ENCODE measurements around the gene TUBB6.

Gene TUBB6

DNA sequence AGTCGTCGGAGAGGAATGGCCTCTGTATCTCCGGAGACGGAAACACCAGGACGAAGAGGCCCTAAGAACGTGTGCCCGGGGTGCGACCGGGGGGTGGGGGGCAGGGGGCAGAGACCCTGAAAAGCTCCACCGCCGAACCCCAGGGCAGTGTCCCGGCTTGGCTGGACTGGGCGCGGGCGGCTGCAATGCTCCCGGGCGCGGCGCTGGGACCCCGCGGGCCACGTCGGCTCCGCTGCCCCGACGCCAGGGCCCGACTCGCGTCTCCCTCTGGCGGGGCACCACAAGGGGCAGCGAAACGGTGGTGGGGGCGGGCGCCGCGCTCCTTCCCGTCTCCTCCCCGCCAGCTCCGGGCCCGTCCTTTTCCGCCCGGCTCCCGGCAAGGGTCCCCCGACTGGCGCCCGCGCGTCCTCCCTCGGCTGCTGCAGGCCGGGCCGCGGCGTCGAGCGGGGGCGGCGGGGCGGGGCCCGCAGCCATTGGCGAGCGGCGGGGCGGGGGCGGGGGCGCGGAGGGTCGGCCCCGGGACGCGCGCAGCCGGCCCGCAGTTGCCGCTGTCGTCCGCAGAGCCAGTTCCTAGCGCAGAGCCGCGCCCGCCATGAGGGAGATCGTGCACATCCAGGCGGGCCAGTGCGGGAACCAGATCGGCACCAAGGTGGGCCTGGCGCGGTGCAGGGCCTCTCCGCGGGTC, at the start of gene TUBB6:
Gene TUBB6 (plus strand): TSS at position 541 of the 685 bp plus-strand sequence. CDS start 52 bp downstream, at position 593.
- peak; percentile 47 to 67 for DNase-seq

DNA sequence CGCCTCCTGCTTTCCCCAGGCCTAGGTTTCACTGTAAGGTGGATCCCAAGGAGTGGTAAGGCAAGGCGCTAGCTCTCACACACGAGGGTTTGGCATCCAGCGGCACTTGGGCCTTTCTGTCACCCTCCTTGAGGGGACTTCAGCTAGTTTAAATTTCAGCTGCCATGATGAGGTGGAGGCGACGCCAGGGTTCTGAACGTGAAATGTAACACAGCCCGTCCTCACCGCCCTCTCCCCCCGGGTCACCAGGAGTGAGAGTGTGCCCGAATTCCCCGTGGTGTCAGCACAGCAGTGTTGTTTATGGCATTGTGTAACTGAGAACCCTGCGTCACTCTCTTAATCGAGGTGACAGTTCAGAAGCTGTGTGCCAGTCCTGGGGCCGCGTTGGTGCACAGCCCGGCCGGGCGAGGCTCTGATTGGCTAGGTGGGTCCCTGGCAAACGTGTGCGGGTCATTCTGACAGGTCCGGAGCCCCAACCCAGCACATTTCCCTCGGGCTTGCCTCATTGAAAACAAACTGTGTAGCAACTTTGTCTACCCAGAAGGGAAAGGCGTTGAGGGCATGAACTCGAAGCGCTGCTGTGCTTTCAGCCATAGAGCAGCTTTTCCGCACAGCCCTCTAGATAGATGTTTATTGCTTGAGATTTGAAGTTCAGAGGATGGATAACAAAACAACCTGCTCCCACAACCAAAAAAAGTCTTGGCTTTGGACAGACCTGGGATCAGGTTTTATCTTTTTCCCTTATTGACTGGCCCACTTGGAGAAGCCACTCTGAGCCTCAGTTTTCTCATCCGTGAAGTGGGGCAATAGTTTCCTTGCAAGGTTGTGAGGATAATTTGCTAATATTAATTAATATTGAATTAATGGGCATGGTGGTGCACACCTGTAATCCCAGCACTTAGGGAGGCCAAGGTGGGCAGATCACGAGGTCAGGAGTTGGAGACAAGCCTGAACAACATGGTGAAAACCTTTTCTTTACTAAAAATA, 49.0 kb upstream of the TUBB6 start:
- DNase-seq: no peak

DNA sequence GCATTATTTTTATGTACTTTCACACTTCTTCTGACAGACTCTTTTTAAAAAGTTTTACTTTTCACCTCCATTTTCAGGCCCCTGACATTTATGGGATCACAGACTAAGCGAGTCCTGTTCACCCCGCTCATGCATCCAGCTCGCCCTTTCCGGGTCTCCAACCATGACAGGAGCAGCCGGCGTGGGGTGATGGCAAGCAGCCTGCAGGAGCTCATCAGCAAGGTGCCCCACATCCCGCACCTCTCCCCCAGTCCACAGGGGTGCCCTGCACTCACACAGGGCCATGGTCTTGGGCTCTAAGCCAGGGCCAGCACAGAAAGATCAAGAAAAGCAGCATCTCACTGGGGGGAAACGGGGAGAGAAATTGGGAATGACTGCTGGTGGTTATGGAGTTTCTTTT, 45.3 kb upstream of the TUBB6 start:
- DNase-seq: no peak

DNA sequence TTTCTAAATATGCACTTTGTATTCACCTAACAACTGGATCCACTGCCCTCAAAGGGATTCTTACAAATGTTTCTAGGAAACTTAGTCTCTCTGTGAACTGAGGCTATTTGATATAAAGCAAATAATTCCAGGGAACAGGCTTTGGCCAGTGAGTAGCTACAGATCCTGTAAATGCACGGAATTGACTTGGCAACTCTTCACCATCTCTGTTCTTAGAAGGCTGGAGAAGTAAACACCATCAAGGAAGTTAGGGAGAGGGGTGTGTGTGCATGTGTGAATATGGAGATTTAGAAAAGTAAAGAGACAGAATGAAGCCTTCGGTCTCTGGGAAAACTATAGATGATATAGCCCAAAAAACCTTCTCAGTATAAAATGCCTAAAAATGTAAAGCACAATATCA, 43.2 kb upstream of the TUBB6 start:
- DNase-seq: no peak

DNA sequence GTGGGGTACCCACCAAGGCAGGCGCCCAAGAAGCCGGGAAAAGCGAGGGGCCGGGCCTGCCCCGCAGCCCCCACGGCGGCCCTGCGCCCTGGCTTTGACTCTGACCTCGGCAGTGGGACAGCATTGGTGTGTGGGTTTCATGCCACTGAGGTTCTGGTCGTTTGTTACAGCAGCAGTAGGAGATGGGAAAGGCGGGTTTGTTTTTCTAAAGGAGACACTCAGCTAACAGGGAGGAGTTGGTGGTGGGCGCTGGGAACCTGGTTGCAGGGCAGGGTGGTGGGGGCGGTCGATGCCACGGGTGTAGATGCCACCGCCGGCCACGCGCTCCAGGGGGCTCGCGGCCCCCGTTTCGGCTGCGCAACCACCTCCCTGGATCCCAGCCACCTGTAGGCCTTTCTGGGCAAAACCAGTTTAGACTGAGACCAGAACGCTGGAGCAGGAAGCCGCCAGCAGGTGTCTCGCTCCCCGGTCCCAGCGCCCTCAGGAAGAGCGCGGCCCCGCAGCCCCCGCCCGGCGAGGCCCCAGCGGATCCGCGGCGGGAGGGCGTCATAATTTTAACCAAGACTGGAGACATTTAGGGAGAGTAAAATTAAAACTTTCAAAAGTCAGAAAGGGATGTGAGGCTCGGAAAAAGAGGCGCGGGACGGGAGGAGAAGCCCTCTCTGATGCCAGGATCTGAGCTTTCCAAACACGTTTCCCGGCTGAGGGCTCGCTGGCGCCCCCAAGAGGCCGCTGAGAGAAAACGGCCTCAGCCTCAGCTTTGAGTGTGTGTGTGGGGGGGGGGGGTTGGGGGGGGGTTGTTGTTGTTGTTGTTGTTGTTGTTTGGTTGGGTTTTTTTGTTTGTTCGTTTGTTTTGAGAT, 36.4 kb upstream of the TUBB6 start:
- peak; percentile 72 to 75 for DNase-seq

DNA sequence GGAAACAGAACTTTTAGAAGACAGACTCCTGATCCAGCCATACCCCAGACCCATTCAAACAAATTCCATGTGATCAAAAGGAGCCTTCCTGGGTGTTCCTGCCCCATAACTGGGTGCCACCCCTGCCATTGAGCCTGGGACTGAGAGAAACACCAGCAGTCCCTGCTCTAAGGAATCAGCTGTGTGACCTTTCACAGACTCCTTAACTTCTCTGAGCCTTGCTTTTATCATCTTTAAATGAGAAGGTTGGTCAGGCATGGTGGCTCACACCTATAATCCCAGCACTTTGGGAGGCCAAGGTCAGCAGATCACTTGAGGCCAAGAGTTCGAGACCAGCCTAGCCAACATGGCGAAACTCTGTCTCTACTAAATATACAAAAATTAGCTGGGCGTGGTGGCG, 33.2 kb upstream of the TUBB6 start:
- DNase-seq: no peak

DNA sequence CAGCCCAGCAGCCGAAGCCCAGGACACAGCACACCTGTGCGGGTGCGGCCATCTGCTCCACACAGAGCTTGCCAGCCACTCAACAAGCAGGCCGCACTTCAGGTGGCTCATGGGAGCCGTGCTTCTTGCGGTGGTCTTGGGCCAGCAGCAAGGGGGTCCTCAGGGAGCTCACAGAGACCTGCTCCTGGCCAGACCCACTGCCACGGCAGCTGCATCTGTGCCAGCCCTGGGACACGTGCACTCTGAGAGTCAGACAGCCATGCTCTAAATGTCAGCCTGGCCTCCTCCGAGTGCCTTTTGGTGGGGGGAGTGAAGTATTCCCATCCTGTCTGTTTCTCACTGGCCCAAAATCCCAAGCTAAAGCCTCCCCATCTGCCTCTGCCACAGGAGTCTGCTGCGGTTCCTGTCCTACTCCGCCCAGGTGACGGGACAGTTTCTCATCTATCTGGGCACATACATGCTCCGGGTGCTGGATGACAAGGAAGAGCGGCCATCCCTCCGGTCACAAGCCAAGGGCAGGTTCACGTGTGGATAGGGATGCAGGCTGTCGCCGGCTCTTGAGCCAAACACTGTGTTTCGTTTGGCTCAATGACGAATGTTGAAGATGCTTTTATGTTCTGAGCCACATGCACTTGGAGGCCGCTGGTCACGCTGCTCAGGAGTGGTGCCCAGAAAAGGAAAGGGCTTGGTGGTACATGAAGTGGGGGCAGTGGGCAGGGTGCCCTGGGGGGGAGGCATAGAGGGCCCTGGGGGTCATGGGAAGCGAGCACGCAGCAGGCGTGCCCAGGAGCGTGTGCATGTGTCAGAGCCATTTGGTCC, 31.1 kb upstream of the TUBB6 start:
- no peak for DNase-seq

DNA sequence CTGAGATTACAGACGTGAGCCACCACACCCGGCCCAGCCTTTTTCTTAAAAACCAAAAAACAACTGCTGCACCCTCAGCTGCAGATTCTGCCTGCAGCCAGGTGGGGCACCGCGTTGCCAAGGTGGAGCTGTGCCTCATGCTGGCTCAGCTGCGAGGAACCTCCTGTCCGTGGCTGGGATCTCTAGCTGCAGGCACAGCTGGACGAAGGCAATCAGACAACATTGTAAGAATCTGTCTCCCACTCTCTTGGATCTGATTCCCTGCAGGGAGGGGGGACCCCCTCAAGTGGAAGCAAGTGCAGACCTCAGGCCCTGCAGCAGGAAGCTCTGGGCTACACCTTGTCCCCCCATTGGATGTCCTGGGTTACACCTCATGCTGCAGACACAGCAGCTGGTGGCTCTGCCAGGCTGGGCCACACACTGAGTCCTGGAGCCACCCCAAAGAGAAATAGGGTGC, 29.8 kb upstream of the TUBB6 start:
- no peak for DNase-seq

DNA sequence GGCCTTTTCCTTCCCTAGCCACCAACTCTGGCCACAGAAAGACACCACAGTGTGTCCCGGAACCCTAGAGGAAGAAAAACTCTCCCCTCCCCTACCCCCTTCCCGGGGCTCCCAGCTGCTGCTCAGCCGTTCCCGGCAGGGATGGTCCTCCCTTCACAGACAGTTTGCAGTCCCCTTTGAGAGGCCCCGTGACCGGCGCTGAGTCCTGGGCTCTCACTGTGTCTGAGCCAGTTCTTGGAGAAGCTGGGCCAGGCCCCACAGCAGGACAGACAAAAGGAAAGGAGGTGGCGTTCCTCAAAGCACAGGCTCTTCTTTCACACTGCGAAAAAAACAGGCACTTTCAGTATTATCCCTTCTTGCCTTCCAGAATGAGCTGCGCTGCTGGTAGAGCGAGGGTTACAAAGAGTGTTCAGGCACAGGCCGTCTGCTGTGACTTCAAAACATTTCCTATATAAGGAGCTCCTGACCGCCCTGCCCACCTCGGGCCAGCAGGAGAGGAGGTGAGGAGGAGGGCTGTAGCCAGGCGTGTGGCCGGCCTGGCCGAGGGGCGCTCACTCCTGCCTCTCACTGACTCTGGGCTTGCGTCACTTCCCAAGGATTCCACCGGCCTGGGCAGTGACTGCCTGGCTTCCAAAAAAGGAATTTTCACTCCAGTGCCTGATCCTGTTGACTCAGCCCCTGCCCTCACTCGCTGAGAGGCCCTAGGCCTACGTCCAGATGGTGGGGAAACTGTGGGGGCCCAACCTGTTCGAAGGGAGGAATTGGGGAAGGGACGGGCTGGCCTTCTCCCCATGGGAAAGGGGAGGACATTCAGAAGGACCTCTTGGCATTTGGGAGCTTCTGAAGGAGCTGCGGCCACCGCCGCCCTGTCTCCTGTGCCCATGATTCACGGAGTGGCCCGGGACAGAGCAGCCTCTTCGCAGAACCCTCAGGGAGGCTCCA, 29.0 kb upstream of the TUBB6 start:
- DNase-seq: no peak

DNA sequence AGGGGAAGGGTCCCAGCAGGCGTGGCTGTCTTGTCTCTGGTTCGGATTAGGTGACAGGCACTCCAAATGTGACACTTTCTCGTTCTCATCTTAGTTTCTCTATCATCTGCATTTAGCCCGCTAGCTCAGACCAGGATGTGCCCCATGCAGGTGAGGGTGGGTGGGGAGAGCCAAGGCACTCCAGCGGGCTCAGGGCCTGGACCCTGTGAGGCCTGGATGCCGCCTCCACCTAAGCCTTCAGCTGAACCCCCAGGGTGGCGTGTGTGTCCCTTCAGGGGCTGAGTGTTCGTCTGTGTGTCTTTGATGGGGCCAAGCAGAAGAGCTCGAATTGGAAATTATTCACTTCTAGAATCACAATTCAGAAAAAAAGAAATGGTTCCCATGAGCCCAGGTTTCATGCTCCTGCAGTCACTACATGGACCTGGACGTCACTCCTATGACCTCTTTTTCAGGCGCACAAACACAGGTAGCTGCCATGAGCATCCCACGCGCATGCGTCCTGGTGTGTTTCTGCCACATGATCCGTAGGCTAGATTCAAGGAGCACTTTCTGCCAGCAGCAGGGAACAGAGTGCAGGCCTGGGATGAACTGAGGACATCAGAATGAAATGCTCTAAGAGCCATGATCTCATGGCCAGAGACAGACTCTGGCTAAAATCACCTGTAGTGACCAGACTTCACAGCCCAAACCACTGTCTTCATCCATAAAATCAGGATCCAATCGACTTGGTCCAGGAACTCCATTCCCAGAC, 28.1 kb upstream of the TUBB6 start:
- DNase-seq: no peak

DNA sequence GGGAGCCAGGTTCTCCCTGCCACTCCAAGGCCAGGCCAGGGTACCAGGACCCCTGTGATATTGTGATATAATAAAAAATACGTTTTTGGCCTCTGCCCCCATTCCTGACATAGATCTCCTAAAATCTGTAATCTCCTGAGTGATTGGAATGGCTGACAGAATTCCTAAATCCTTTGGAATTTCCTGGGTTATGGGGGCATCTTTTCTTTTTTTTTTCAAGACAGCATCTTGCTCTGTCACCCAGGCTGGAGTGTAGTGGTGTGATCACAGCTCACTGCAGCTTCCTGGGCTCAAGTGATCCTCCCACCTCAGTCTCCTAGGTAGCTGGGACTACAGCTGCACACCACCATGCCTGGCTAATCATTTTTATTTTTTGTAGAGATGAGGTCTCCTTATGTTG, 26.2 kb upstream of the TUBB6 start:
- DNase-seq: no peak

DNA sequence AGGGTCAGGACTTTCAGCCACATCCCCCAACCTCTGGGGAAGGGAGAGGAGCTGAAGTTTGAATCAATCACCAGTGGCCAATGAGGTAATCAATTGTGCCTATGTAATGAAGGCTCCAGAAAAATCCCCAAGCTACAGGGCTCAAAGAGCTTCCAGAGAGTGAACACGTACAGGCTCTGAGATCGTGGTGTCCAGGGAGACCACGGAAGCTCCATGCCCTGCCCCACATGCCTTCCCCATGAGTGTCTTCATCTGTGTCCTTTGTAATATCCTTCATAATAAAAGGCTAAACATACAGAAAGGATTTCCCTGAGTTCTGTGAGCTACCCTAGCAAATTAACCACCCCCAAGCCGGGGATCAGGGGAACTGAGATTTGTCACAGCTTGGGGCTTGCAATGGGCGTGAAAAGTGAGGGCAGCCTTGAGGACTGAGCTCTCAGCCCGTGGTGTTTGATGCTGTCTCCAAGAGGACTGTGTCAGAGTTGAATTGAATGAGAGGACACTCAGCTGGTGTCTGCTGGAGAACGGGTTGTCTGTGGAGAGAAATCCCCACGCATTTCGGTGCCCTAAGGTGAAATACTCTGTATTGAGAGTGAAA, 25.5 kb upstream of the TUBB6 start:
- no peak for DNase-seq

DNA sequence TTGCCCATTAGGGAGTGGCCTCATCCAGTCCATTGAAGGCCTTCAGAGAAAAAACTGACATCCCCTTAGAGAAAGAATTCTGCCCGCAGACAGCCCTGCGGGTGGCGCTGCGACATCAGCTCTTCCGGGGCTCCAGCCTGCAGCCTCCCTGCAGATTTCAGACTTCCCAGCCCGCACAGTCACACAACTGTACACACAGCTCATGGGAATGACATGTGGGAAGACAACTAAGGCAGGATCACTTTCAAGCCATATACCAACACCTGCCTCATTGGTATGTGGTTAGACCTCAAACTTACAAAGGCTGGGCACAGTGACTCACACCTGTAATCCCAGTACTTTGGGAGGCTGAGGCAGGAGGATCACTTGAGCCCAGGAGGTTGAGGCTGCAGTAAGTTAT, 24.8 kb upstream of the TUBB6 start:
- no peak for DNase-seq

DNA sequence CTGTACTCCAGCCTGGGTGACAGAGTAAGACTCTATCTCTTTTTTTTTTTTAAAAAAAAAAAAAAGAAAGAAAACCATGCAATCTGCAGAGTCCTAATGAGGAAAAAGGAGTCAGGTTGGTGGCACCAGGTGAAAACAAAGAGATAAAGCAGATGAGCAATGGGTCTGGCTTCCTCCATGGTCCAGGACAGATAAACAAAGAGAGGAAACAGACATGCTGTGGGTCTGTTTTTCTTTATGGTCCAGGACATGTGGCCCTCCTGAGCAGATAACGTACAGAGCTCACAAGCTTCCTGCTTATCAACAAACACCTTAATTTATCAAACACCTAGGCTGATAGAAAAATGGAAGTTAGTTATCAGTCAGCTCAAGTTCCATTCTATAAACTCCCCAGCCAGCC, 24.4 kb upstream of the TUBB6 start:
- DNase-seq: no peak

DNA sequence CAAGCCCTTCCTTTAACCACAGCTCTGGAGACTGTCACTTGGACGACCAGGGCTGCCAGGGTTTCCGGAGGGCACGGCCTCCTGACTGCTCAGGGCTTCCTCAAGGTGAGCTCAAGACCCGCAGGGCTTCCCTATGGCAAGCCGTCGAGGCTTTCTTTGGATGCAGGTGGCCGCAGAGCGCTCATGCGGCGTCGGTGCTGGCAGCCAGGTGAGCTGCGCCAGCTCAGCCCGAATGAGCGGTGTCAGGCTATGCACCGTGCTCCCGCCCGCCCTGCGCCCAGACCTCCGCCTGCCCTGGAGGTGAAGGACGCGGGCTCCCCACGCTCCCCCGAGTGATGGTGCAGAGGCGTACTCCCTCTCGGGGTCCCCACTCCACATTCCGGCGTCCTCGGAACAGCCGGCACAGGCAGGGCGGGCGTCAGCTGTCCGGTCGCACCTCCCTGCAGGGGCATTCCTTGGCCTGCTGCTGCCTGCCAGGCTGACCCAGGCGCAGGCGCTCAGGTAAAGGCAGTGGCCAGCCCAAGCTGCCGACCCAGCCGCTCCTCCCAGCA, 20.8 kb upstream of the TUBB6 start:
- no peak for DNase-seq

DNA sequence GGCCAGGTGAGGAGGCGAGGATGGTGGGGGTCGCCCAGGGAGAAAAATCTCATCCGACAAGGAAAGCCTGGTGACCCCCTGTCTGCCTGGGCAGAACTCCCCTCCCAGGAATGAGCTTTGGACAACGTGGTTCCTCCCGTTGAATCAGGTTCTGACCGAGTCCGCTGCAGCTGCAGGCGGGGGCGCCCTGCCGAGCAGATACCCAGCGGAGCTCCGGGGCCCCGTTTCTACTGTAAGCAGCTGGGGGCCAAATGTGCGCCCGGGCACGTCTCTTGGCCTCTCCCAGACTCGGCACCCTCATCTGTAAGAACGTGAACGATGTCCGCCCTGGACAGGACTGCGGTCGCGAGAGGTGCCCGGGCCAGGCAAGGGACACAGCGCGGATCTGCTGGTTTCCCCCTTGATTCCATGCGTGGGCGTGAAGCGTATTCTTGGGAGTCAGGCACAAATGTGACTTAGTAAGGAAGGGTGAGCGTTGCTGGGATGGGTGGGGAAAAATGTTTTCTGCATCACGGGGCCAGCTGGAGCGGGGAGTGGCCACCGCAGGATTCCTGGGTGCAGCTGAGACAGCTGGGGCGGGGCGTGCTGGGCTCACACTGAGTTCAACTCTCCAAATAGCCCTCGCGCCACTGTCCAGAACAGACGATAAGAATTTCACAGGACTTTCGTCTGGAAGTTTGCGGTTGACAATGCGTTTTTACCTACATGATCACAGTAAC, 20.2 kb upstream of the TUBB6 start:
- DNase-seq: peak in 1 of 2 experiments; percentile 29

DNA sequence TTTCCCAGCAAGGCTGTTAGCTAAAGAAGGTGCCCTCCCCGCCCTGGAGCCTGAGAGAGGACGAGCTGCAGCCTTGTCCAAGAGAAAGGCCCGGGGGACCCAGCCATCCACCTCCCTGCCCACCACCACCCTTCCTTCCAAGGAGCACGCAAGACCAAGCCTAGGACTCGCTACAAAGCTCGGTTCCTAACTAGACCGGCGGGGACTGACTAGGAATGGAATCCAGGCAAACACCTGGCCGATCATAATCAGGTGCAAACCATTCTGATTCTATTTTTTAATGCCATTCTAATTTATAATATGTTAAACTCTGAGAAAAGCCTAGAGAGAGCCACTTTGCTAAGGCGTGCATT, 19.7 kb upstream of the TUBB6 start:
- DNase-seq: no peak

DNA sequence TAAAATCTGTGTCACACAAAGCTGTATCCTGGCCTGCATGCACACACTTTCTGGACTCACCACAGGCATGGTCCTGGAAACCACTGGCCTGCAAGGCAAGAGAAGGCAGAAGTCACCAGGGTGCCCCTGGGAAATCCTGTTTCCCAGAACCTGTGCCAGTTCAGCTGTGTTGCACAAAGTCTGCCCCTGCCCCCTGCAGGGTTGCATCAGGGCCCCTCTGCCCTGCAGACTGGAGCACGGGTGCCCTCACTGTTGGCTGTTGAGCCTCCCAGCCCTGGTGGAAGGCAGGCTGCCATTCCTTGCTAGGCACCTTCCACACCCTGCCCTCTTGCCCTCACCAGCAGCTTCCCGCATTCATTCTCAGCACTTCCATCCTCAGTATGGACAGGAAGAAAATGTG, 18.0 kb upstream of the TUBB6 start:
- DNase-seq: no peak

DNA sequence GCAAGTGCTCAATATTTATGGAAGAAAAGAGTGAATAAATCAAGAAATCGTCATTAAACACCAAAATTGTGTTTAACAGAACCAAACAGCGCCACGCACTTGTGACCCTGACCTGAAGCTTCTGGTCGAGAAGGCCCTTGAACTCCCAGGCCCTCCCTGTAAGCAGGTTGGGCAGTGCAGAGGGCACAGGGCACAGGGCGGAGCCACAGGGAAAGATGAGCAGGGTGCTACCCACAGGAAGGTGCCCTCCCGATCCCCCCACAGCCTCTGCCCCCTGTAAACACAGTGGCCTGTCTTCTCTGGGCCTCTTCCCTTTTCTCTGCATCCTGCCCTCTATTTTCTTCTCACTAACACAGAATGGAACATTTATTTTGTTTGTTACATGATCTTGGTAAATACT, 16.9 kb upstream of the TUBB6 start:
- no peak for DNase-seq
